Neutrophil (primary cell): Measurements from ENCODE around the gene DNAJA2.

Experiments
- H3K27ac ChIP-seq: fragments of 200-600 bp; sonication (generic); 2 replicates; pipeline ENCODE4 v1.5.1; 2016; ENCODE audit warnings: mild to moderate bottlenecking, moderate library complexity
- H3K27me3 ChIP-seq: fragments of 200-600 bp; sonication (generic); 2 replicates; pipeline ENCODE4 v1.6.0; 2016; ENCODE audit warnings: mild to moderate bottlenecking
- H3K36me3 ChIP-seq: fragments of 200-600 bp; sonication (generic); 2 replicates; pipeline ENCODE4 v1.5.1; 2017
- H3K4me1 ChIP-seq, 2 experiments: fragments of 200-600 bp in 1 of 2; sonication (generic) in 1 of 2; 1 replicate in 1 of 2; 2 replicates in 1 of 2; pipeline versions ENCODE4 v1.5.1 to v1.6.1; 2013 to 2016; ENCODE audit warnings: low read depth in 1 of 2, low read length in 1 of 2, mild to moderate bottlenecking in 1 of 2, moderate library complexity in 1 of 2; ENCODE audit not compliant: control insufficient read depth in 1 of 2, insufficient read depth in 1 of 2
- H3K4me3 ChIP-seq, 2 experiments: fragments of 200-600 bp in 1 of 2; sonication (generic) in 1 of 2; 1 replicate in 1 of 2; 2 replicates in 1 of 2; pipeline ENCODE4 v1.5.1; 2013 to 2016; ENCODE audit warnings: low read depth in 1 of 2, low read length in 1 of 2, mild to moderate bottlenecking in 1 of 2, moderate library complexity in 1 of 2
- H3K9me3 ChIP-seq: fragments of 200-600 bp; sonication (generic); 2 replicates; pipeline ENCODE4 v1.5.1; 2016
- CTCF ChIP-seq: fragments of 200-600 bp; sonication (generic); IDR thresholded peaks from 2 replicates; pipeline ENCODE4 v1.5.1; 2016; ENCODE audit warnings: antibody characterized with exemption

Gene DNAJA2

GRCh38 chr16:46997844-46998243, 24.4 kb upstream of the DNAJA2 start:
- Histone ChIP-seq H3K27me3 (no peaks in the 10 kb centered on the region), H3K4me3 (no peak overlapping the region), H3K36me3 (no peaks in the 10 kb centered on the region), H3K27ac (no peak overlapping the region), H3K9me3 (no peaks in the 10 kb centered on the region), H3K4me1 (no peaks in the 10 kb centered on the region)
- TF ChIP-seq CTCF: no peak

GRCh38 chr16:46996952-46997458, 23.5 kb upstream of the DNAJA2 start:
- no peak for TF ChIP-seq CTCF
- Histone ChIP-seq H3K4me1 (no peaks in the 10 kb centered on the region), H3K27me3 (no peaks in the 10 kb centered on the region), H3K4me3 (no peak overlapping the region), H3K27ac (no peak overlapping the region), H3K9me3 (no peaks in the 10 kb centered on the region), H3K36me3 (no peaks in the 10 kb centered on the region)

- Histone ChIP-seq H3K36me3 (no peaks in the 10 kb centered on the region), H3K4me1 (no peaks in the 10 kb centered on the region), H3K9me3 (no peaks in the 10 kb centered on the region), H3K27ac (no peak overlapping the region), H3K4me3 (no peak overlapping the region), H3K27me3 (no peaks in the 10 kb centered on the region)
- TF ChIP-seq CTCF: no peak
Observed at GRCh38 chr16:46996391-46996790, 22.9 kb upstream of the DNAJA2 start.

- no peak overlapping the region for H3K4me3 ChIP-seq
- H3K36me3 ChIP-seq: no peaks in the 10 kb centered on the region
- no peak for TF ChIP-seq CTCF
- H3K27ac ChIP-seq: no peak overlapping the region
- no peaks in the 10 kb centered on the region for H3K27me3 ChIP-seq
- no peaks in the 10 kb centered on the region for H3K4me1 ChIP-seq
- H3K9me3 ChIP-seq: no peaks in the 10 kb centered on the region
Observed at GRCh38 chr16:46991729-46992704, 18.5 kb upstream of the DNAJA2 start.

GRCh38 chr16:46986896-46987295, 13.4 kb upstream of the DNAJA2 start:
- Histone ChIP-seq H3K36me3 (no peaks in the 10 kb centered on the region), H3K4me1 (no peaks in the 10 kb centered on the region), H3K27ac (no peak overlapping the region), H3K9me3 (no peaks in the 10 kb centered on the region), H3K4me3 (no peak overlapping the region), H3K27me3 (no peaks in the 10 kb centered on the region)
- no peak for TF ChIP-seq CTCF
